ENCODE data around the gene KCNIP4. TPM values are rescaled to one million over a fixed set of nuclear protein-coding genes. Genes with fewer than 3 reads are reported as not detected.

The KCNIP4 gene
- total RNA-seq, 1 donor from 2014 or later = not detected

DNA sequence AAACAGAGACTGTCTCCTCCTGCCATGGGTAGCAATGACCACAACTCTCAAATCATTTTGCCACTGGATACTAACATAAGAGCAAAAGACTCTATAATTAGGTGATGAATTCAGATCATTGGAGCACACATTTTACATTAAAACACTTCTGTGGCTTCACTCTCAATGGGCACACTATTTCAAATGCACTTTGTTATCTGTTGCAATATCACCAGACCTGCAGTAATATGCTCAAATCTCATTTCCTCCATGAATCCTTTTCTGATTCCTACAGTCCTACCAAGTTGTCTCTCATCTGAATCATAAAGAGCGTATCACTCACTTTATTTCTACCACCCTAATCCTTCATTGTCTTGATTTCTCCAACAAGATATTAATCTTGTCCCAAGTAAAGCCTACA, 302.8 kb downstream of the KCNIP4 start:
- H3K4me3 ChIP-seq = no peak overlapping the region
- H3K27ac ChIP-seq (replicated peaks) = no peak overlapping the region
- no peaks in the 10 kb centered on the region for H3K36me3 ChIP-seq
- intact Hi-C loops (cut with micrococcal nuclease) = no loop called here
- H3K9me3 ChIP-seq (replicated peaks) = peaks cover under 1% of the 10 kb centered on the region
- no peaks in the 10 kb centered on the region for H3K27me3 ChIP-seq (ENCODE audit: low read depth)
- H3K4me1 ChIP-seq = no peaks in the 10 kb centered on the region
- no peak for DNase-seq
- TF ChIP-seq, protein P1, sequence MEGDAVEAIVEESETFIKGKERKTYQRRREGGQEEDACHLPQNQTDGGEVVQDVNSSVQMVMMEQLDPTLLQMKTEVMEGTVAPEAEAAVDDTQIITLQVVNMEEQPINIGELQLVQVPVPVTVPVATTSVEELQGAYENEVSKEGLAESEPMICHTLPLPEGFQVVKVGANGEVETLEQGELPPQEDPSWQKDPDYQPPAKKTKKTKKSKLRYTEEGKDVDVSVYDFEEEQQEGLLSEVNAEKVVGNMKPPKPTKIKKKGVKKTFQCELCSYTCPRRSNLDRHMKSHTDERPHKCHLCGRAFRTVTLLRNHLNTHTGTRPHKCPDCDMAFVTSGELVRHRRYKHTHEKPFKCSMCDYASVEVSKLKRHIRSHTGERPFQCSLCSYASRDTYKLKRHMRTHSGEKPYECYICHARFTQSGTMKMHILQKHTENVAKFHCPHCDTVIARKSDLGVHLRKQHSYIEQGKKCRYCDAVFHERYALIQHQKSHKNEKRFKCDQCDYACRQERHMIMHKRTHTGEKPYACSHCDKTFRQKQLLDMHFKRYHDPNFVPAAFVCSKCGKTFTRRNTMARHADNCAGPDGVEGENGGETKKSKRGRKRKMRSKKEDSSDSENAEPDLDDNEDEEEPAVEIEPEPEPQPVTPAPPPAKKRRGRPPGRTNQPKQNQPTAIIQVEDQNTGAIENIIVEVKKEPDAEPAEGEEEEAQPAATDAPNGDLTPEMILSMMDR (IDR thresholded peaks at IDR 0.05; ENCODE audit: borderline replicate concordance) = no peak

DNA sequence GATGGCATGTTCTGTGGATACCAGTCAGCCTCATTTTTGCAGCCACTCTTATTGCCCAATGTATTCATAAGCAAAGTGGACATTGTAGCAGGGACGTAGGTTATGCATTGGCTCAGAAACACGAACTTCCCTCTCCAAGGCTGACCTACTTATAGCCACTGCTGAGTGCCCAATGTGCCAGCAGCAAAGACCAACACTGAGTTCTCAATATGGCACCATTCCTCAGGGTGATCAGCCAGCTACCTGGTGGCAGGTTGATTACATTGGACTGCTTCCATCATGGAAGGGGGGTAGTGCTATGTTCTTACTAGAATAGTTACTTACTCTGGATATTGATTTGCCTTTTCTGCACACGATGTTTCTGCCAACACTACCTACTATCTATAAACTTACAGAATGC, 306.9 kb downstream of the KCNIP4 start:
- Histone ChIP-seq H3K9me3 (replicated peaks) (no peaks in the 10 kb centered on the region), H3K27me3 (ENCODE audit: low read depth) (no peaks in the 10 kb centered on the region), H3K27ac (replicated peaks) (no peak overlapping the region), H3K4me1 (no peaks in the 10 kb centered on the region), H3K36me3 (no peaks in the 10 kb centered on the region), H3K4me3 (no peak overlapping the region)
- no peak for DNase-seq
- TF ChIP-seq, protein P1 (IDR thresholded peaks at IDR 0.05; ENCODE audit: borderline replicate concordance) = no peak
- intact Hi-C loops (cut with micrococcal nuclease) = no loop called here

DNA sequence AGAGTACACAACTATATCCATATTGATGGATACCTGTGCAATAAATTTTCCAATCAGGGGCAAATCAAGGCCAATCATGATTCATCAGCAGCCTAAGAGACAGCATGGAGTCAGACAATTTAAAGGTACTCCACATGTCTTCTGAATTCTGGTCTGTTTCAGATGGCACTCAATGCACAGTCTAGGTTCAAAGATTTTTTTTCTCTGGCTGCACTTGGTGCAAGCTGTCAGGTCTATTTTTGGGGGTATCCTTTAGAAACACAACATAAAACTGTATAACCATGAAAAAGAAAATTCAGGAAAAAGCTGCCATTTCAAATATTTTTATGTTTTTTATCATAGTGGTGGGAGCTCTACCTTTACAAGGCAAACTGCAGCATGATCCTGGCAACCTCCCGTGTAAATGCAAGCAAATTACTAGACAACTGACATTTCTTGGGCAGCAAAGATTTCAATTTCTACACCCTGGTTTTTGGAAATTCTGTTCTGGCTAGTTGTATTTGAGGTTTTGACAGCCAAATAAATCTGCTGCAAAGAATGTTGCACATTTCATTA, 310.3 kb downstream of the KCNIP4 start:
- Histone ChIP-seq H3K4me1 (no peaks in the 10 kb centered on the region), H3K9me3 (replicated peaks) (no peaks in the 10 kb centered on the region), H3K27me3 (ENCODE audit: low read depth) (no peaks in the 10 kb centered on the region), H3K4me3 (no peak overlapping the region), H3K36me3 (no peaks in the 10 kb centered on the region), H3K27ac (replicated peaks) (no peak overlapping the region)
- TF ChIP-seq, protein P1 (IDR thresholded peaks at IDR 0.05; ENCODE audit: borderline replicate concordance) = no peak
- intact Hi-C loops (cut with micrococcal nuclease) = no loop called here
- DNase-seq = no peak

DNA sequence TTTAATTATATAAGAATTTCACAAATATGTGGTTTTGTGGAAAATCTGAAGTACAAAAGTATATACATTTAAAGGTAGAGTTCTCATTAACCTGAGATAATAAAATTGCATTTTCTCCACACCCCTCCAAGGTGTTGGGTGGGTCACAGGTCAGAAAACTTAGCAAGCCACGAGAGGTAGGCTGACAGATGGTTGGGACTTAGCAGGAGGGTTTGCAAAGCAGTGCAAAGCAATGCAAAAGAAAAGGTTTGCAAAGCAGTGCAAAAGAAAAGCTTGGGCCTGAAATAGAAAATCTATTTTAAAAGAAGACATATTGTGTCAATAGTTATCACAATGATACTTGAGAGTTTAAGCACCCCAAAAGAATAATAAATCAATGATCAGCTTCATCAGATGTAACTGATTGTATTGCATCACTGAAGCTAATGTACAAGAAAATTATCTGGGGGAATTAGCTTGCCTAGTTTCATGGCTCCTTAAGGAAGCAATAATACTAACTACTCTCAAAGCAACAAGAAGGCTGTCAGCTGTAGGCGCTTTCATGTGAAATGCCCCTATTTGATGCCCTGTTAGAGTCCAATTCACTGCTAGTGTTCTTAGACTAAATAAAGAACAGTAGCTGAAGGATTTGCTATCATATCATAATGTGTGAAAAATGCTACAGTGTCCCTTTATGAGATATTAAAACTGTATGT, 319.5 kb downstream of the KCNIP4 start:
- H3K36me3 ChIP-seq = no peaks in the 10 kb centered on the region
- H3K27ac ChIP-seq (replicated peaks) = no peak overlapping the region
- no peak overlapping the region for H3K4me3 ChIP-seq
- no peaks in the 10 kb centered on the region for H3K4me1 ChIP-seq
- intact Hi-C loops (cut with micrococcal nuclease) = no loop called here
- TF ChIP-seq, protein P1 (IDR thresholded peaks at IDR 0.05; ENCODE audit: borderline replicate concordance) = no peak
- no peak for DNase-seq
- H3K9me3 ChIP-seq (replicated peaks) = no peaks in the 10 kb centered on the region
- H3K27me3 ChIP-seq (ENCODE audit: low read depth) = no peaks in the 10 kb centered on the region

DNA sequence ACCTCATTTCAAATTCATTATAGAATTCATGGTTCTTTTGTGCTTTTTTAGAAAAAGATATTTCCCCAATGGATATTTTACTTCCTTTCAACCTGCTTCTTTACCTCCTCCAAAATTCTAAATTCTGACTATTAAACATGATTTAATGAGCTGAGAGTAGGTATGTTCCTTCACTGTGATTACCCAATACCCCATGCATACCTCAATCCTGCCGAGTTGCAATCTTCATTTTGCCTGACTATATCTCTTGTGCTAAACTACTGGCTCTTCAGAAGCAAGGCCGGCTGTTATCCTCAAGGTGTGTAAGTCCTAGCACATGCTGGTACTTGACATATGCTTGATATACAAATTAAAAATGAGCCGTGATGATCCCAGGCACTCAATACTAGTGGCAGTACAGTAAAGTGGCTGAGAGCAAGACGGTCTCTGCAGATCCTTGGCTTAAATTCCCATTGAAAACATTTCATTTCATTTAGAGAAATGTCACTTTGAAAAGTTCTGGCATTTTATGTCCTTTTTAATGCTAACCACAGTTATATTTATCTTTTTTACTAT, 320.4 kb downstream of the KCNIP4 start:
- no peaks in the 10 kb centered on the region for H3K36me3 ChIP-seq
- no peak overlapping the region for H3K27ac ChIP-seq (replicated peaks)
- TF ChIP-seq, protein P1 (IDR thresholded peaks at IDR 0.05; ENCODE audit: borderline replicate concordance) = no peak
- no peak for DNase-seq
- no peak overlapping the region for H3K4me3 ChIP-seq
- intact Hi-C loops (cut with micrococcal nuclease) = no loop called here
- no peaks in the 10 kb centered on the region for H3K27me3 ChIP-seq (ENCODE audit: low read depth)
- H3K9me3 ChIP-seq (replicated peaks) = no peaks in the 10 kb centered on the region
- H3K4me1 ChIP-seq = no peaks in the 10 kb centered on the region

Measured in left ventricle myocardium inferior (tissue), 1 donor.